HepG2 (cell line): ENCODE data around the gene ACSS2. TPM values are rescaled to one million over a fixed set of nuclear protein-coding genes. Genes with fewer than 3 reads are reported as not detected.

Experiments
- ARID5B ChIP-seq: IDR thresholded peaks from 2 replicates; pipeline ENCODE4 v1.4.0; 2020; ENCODE audit warnings: mild to moderate bottlenecking, missing genetic modification reagents
- CTCF ChIP-seq: sonication (generic); formaldehyde crosslinking; IDR thresholded peaks from 2 replicates; pipeline ENCODE4 v1.5.0; 2020; ENCODE audit warnings: mild to moderate bottlenecking, missing genetic modification reagents, moderate library complexity
- FOXC1 ChIP-seq: sonication (generic); formaldehyde crosslinking; IDR thresholded peaks from 2 replicates; pipeline ENCODE4 v1.8.0; 2022; ENCODE audit warnings: mild to moderate bottlenecking, missing genetic modification reagents, borderline replicate concordance
- HOMEZ ChIP-seq: IDR thresholded peaks from 2 replicates; pipeline ENCODE4 v1.6.1; 2016; ENCODE audit warnings: low read depth
- KAT8 ChIP-seq: IDR thresholded peaks from 2 replicates; pipeline ENCODE4 v1.6.1; 2016; ENCODE audit warnings: missing genetic modification reagents, missing compliant biosample characterization
- LRRFIP1 ChIP-seq: sonication (generic); formaldehyde crosslinking; conservative IDR thresholded peaks from 2 replicates; pipeline ENCODE4 v1.4.0; 2020; ENCODE audit warnings: missing genetic modification reagents
- MEF2D ChIP-seq: sonication (generic); formaldehyde crosslinking; IDR thresholded peaks from 2 replicates; pipeline ENCODE4 v1.5.1; 2020; ENCODE audit warnings: mild to moderate bottlenecking, missing genetic modification reagents
- SAP130 ChIP-seq: IDR thresholded peaks from 2 replicates; pipeline ENCODE4 v1.6.1; 2016; ENCODE audit warnings: low read depth
- SKI ChIP-seq: fragments of 450-650 bp; IDR thresholded peaks from one replicate; pipeline ENCODE4 v1.6.1; 2018; ENCODE audit warnings: mild to moderate bottlenecking; ENCODE audit not compliant: partially characterized antibody
- SOX13 ChIP-seq, 3 experiments: fragments of 450-650 bp in 1 of 3; sonication (generic) in 1 of 3; formaldehyde crosslinking in 1 of 3; IDR thresholded peaks in 2 of 3; conservative IDR thresholded peaks in 1 of 3; 2 replicates each; pipeline versions ENCODE4 v1.5.0 to v1.6.1; 2016 to 2020; ENCODE audit warnings: antibody characterized with exemption in 1 of 3, mild to moderate bottlenecking in 1 of 3, missing compliant biosample characterization in 1 of 3, missing genetic modification reagents in 1 of 3, moderate library complexity in 1 of 3
- TCF12 ChIP-seq, 2 experiments: fragments of 450-650 bp in 1 of 2; sonication (generic) in 1 of 2; formaldehyde crosslinking in 1 of 2; IDR thresholded peaks; 2 replicates each; pipeline versions ENCODE4 v1.6.1 to v1.8.0; 2017 to 2022; ENCODE audit warnings: antibody characterized with exemption in 1 of 2, mild to moderate bottlenecking in 1 of 2, missing genetic modification reagents in 1 of 2, moderate library complexity in 1 of 2
- TGIF2 ChIP-seq: IDR thresholded peaks from 2 replicates; pipeline ENCODE4 v1.6.1; 2016; ENCODE audit warnings: control low read depth, missing compliant biosample characterization
- YY1 ChIP-seq: IDR thresholded peaks from 2 replicates; pipeline ENCODE4 v1.6.1; 2011; ENCODE audit warnings: low read length, low read depth, moderate library complexity, mild to moderate bottlenecking; ENCODE audit not compliant: insufficient read depth, insufficient replicate concordance
- ZMYM4 ChIP-seq: sonication (generic); formaldehyde crosslinking; IDR thresholded peaks from 2 replicates; pipeline ENCODE4 v1.8.1; 2023; ENCODE audit warnings: mild to moderate bottlenecking, missing genetic modification reagents
- ZNF20 ChIP-seq: sonication (generic); formaldehyde crosslinking; IDR thresholded peaks from 2 replicates; pipeline ENCODE4 v1.4.0; 2020; ENCODE audit warnings: mild to moderate bottlenecking, moderate library complexity, missing genetic modification reagents
- ZNF615 ChIP-seq: sonication (generic); formaldehyde crosslinking; IDR thresholded peaks from 2 replicates; pipeline ENCODE4 v1.5.0; 2020; ENCODE audit warnings: mild to moderate bottlenecking, missing genetic modification reagents, borderline replicate concordance
- ZNF747 ChIP-seq: sonication (generic); formaldehyde crosslinking; IDR thresholded peaks from 2 replicates; pipeline ENCODE4 v1.8.1; 2023; ENCODE audit warnings: missing genetic modification reagents, mild to moderate bottlenecking, borderline replicate concordance
- ZNF878 ChIP-seq: sonication (generic); formaldehyde crosslinking; IDR thresholded peaks from 2 replicates; pipeline ENCODE4 v1.8.1; 2023; ENCODE audit warnings: mild to moderate bottlenecking, missing genetic modification reagents, moderate library complexity
- polyA plus RNA-seq, 8 experiments: library from polyadenylated mRNA; depleted of rRNA in 3 of 8; stranded (reverse) in 7 of 8; unstranded in 1 of 8; fragments of >200 nt; fragmentation: Illumina TruSeq in 4 of 8; extraction: Trizol in 4 of 8; gene quantifications; 2 replicates each; pipeline versions ENCODE4 v1.2.1 to v1.2.3, GENCODE V29; 2011 to 2016; ENCODE audit warnings: low read depth in 4 of 8, missing spikeins in 1 of 8, mixed read lengths in 1 of 8; ENCODE audit not compliant: insufficient read depth in 1 of 8
- total RNA-seq, 5 experiments: library from RNA; depleted of rRNA; stranded (reverse); fragments of >200 nt; fragmentation: Illumina TruSeq; extraction: Trizol; gene quantifications; 2 replicates each; pipeline ENCODE4 v1.2.3, GENCODE V29; 2016; ENCODE audit warnings: low read depth in 1 of 5

ACSS2 gene
- total and polyA plus RNA-seq, 2 of the 13 experiments (the other 11 are each of a cell fraction or from before 2014, with no cell fraction given) = 72.8 to 89.7 TPM

GRCh38 chr20:34922654-34923381 lies 46.4 kb downstream of the ACSS2 start (continued):
- TF ChIP-seq SKI (no peak), FOXC1 (CRISPR knock-in tag) (no peak), HOMEZ (CRISPR knock-in tag) (0 out of 2 replicates have a peak, but pooled peaks have one; percentile 23), ZNF20 (no peak), TCF12 (IDR thresholded peaks at IDR 0.05) (no peak), TCF12 (CRISPR knock-in tag; IDR thresholded peaks at IDR 0.05) (no peak), ZNF878 (CRISPR knock-in tag) (no peak), CTCF (CRISPR knock-in tag) (no peak), LRRFIP1 (no peak), YY1 (no peak), MEF2D (no peak), ZNF615 (CRISPR knock-in tag) (no peak), SOX13 (IDR thresholded peaks at IDR 0.05) (no peak), SOX13 (CRISPR knock-in tag; conservative IDR thresholded peaks at IDR 0.05 in 1 of 2, IDR thresholded peaks at IDR 0.05 in 1 of 2) (peak in 1 of 2 experiments; percentile 26; a peak in 1 of 4 replicates), SAP130 (CRISPR knock-in tag) (peak; percentile 34; the same call in 1 of the 2 replicates), ZNF747 (CRISPR knock-in tag) (no peak), ARID5B (0 out of 2 replicates have a peak, but pooled peaks have one; percentile 20), ZMYM4 (CRISPR knock-in tag) (0 out of 2 replicates have a peak, but pooled peaks have one; percentile 28), KAT8 (peak; percentile 30; the same call in 1 of the 2 replicates), TGIF2 (no peak)
